ENCODE measurements around the gene SLC12A5. TPM values are rescaled to one million over a fixed set of nuclear protein-coding genes. Genes with fewer than 3 reads are reported as not detected.

Gene SLC12A5
- total RNA-seq (not detected), polyA plus RNA-seq (under 1 TPM in 1 of 3 donors, not detected in 2; 0.29 TPM)
- long read RNA-seq, donor 1 = 0 reads
- long read RNA-seq, donor 2 = 0 reads

- no peak for DNase-seq
- TF ChIP-seq CTCF (IDR thresholded peaks at IDR 0.05) = no peak
- H3K4me3 ChIP-seq = no peak within 1 kb of the TSS
- H3K9me3 ChIP-seq = no peaks in the 10 kb centered on the region
- no peak within 1 kb of the TSS for H3K27ac ChIP-seq
- intact Hi-C loops (cut with DNase I) = loop anchor here in 1 of 2 donors (10.0 kb wide), 1 partner anchor 126 kb away; no protein-coding TSS in a partner anchor
- H3K36me3 ChIP-seq (ENCODE audit: insufficient read depth in 1 of 2, low read depth in 1 of 2) = no peaks in the 10 kb centered on the region
- peaks cover 9 to 96% (median 34%) of the 10 kb centered on the region in 3 donors for H3K27me3 ChIP-seq (ENCODE audit: insufficient read depth in 3 of 3, low read length in 2 of 3)
- WGBS, 3 donors = 13 to 19% (median 14%) methylated on average over 43 to 56 of the region's 56 CpGs
- no peak for ATAC-seq
- H3K4me1 ChIP-seq = no peaks in the 10 kb centered on the region
These were observed at the start of gene SLC12A5 for GRCh38 chr20:46028772-46029371. Gene SLC12A5 (plus strand): TSS chr20:46029215. CDS start chr20:46029345, 130 bp downstream.

- Histone ChIP-seq H3K27ac (no peak overlapping the region), H3K36me3 (ENCODE audit: insufficient read depth in 1 of 2, low read depth in 1 of 2) (no peaks in the 10 kb centered on the region), H3K27me3 (ENCODE audit: insufficient read depth in 3 of 3, low read length in 2 of 3) (no peaks in the 10 kb centered on the region), H3K4me3 (no peak overlapping the region), H3K9me3 (no peaks in the 10 kb centered on the region), H3K4me1 (no peaks in the 10 kb centered on the region)
- no peak for TF ChIP-seq CTCF (IDR thresholded peaks at IDR 0.05)
- ATAC-seq (no peak), DNase-seq (no peak)
- WGBS, 3 donors = 87 to 91% (median 90%) methylated on average over 6 of the region's 6 CpGs
- intact Hi-C loops (cut with DNase I) = no loop called here
These were observed 47.8 kb upstream of the SLC12A5 start for GRCh38 chr20:45981261-45981660.

- H3K9me3 ChIP-seq = no peaks in the 10 kb centered on the region
- WGBS, 3 donors = 68 to 73% (median 72%) methylated on average over 7 of the region's 7 CpGs
- no peaks in the 10 kb centered on the region for H3K4me1 ChIP-seq
These were observed 45.7 kb upstream of the SLC12A5 start for GRCh38 chr20:45983279-45983743.

DNA sequence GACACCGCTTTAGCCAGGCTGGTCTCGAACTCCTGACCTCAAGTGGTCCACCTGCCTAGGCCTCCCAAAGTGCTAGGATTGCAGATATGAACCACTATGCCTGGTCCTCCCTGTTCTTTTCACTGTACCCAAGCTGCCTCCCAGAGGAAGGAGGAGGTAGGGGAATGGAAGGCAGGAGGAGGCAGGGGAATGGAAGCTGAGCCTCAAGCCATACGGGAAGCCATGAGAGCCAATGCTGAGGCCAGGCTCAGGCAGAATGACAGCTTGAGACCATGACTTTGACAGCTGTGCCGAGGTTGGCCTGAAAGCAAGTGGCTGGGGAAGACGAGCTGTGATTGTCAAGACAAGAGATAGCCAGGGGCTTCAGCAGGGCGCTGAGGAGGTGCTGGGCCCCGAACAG is 43.4 kb upstream of the SLC12A5 start:
- no peak for TF ChIP-seq CTCF (IDR thresholded peaks at IDR 0.05)
- no peak overlapping the region for H3K27ac ChIP-seq
- no peaks in the 10 kb centered on the region for H3K36me3 ChIP-seq (ENCODE audit: insufficient read depth in 1 of 2, low read depth in 1 of 2)
- intact Hi-C loops (cut with DNase I) = no loop called here
- 58 to 61% (median 60%) methylated on average over 7 of the region's 7 CpGs for WGBS, 3 donors
- DNase-seq = no peak
- H3K4me3 ChIP-seq = no peak overlapping the region
- no peaks in the 10 kb centered on the region for H3K4me1 ChIP-seq
- no peaks in the 10 kb centered on the region for H3K9me3 ChIP-seq
- no peak for ATAC-seq
- peaks cover 0 to 10% (median 0%) of the 10 kb centered on the region in 3 donors for H3K27me3 ChIP-seq (ENCODE audit: insufficient read depth in 3 of 3, low read length in 2 of 3)

More at GRCh38 chr20:45983279-45983743, 45.7 kb upstream of the SLC12A5 start:
- H3K27ac ChIP-seq = no peak overlapping the region
- no peak for TF ChIP-seq CTCF (IDR thresholded peaks at IDR 0.05)
- H3K4me3 ChIP-seq = no peak overlapping the region
- H3K36me3 ChIP-seq (ENCODE audit: insufficient read depth in 1 of 2, low read depth in 1 of 2) = no peaks in the 10 kb centered on the region
- ATAC-seq (no peak), DNase-seq (no peak)
- peaks cover 0 to 3% (median 0%) of the 10 kb centered on the region in 3 donors for H3K27me3 ChIP-seq (ENCODE audit: insufficient read depth in 3 of 3, low read length in 2 of 3)
- intact Hi-C loops (cut with DNase I) = no loop called here
